IMR-90 (cell line): Measurements from ENCODE around the gene C1GALT1C1.
"Not testable (repeated sequence)": the region's sequence is repeated elsewhere in the genome, so short reads cannot be mapped to it uniquely, and the experiment has no call there.

ENCODE experiments used
- BHLHE40 ChIP-seq: fragments of 150-350 bp; IDR thresholded peaks from 2 replicates; pipeline ENCODE4 v1.6.1; 2016; ENCODE audit warnings: mild to moderate bottlenecking, low read depth, low read length
- CEBPB ChIP-seq: IDR thresholded peaks from 2 replicates; pipeline ENCODE4 v1.6.1; 2012; ENCODE audit warnings: low read depth, low read length, improper control_type of control experiment
- CHD1 ChIP-seq: IDR thresholded peaks from 2 replicates; pipeline ENCODE4 v1.6.1; 2012; ENCODE audit warnings: low read depth, low read length, improper control_type of control experiment
- FOS ChIP-seq: fragments of 150-350 bp; IDR thresholded peaks from 2 replicates; pipeline ENCODE4 v1.6.1; 2016; ENCODE audit warnings: low read depth, low read length
- MAFK ChIP-seq: IDR thresholded peaks from 2 replicates; pipeline ENCODE4 v1.6.1; 2012; ENCODE audit warnings: low read depth, low read length, improper control_type of control experiment
- MXI1 ChIP-seq: IDR thresholded peaks from 2 replicates; pipeline ENCODE4 v1.6.1; 2012; ENCODE audit warnings: low read depth, mild to moderate bottlenecking, low read length, moderate library complexity, borderline replicate concordance
- NFE2L2 ChIP-seq: fragments of 150-350 bp; IDR thresholded peaks from 2 replicates; pipeline ENCODE4 v1.6.1; 2016; ENCODE audit warnings: low read depth, mild to moderate bottlenecking, low read length
- POLR2A ChIP-seq: IDR thresholded peaks from 2 replicates; pipeline ENCODE4 v1.6.1; 2012; ENCODE audit warnings: mild to moderate bottlenecking, low read depth, low read length
- RCOR1 ChIP-seq: IDR thresholded peaks from 2 replicates; pipeline ENCODE4 v1.6.1; 2012; ENCODE audit warnings: mild to moderate bottlenecking, low read length, improper control_type of control experiment; ENCODE audit not compliant: insufficient replicate concordance
- RFX5 ChIP-seq: IDR thresholded peaks from 2 replicates; pipeline ENCODE4 v1.8.0; 2012; ENCODE audit warnings: low read depth, mild to moderate bottlenecking, low read length, moderate library complexity
- TF ChIP-seq, protein P1 (sequence below): conservative IDR thresholded peaks from 2 replicates; pipeline ENCODE4 v1.5.1; 2012; ENCODE audit warnings: mild to moderate bottlenecking, low read depth, low read length, improper control_type of control experiment
- TF ChIP-seq, protein P2 (sequence below): fragments of 150-350 bp; IDR thresholded peaks from 2 replicates; pipeline ENCODE4 v1.6.1; 2016; ENCODE audit warnings: low read depth, mild to moderate bottlenecking, low read length, moderate library complexity, borderline replicate concordance

GRCh38 chrX:120652256-120652655 lies 22.4 kb upstream of the C1GALT1C1 start:
- TF ChIP-seq, protein P1, sequence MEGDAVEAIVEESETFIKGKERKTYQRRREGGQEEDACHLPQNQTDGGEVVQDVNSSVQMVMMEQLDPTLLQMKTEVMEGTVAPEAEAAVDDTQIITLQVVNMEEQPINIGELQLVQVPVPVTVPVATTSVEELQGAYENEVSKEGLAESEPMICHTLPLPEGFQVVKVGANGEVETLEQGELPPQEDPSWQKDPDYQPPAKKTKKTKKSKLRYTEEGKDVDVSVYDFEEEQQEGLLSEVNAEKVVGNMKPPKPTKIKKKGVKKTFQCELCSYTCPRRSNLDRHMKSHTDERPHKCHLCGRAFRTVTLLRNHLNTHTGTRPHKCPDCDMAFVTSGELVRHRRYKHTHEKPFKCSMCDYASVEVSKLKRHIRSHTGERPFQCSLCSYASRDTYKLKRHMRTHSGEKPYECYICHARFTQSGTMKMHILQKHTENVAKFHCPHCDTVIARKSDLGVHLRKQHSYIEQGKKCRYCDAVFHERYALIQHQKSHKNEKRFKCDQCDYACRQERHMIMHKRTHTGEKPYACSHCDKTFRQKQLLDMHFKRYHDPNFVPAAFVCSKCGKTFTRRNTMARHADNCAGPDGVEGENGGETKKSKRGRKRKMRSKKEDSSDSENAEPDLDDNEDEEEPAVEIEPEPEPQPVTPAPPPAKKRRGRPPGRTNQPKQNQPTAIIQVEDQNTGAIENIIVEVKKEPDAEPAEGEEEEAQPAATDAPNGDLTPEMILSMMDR = not testable (repeated sequence)
- TF ChIP-seq BHLHE40, POLR2A, RFX5, CHD1, MAFK, CEBPB, MXI1, FOS, NFE2L2, RCOR1: not testable (repeated sequence)
- TF ChIP-seq, protein P2, sequence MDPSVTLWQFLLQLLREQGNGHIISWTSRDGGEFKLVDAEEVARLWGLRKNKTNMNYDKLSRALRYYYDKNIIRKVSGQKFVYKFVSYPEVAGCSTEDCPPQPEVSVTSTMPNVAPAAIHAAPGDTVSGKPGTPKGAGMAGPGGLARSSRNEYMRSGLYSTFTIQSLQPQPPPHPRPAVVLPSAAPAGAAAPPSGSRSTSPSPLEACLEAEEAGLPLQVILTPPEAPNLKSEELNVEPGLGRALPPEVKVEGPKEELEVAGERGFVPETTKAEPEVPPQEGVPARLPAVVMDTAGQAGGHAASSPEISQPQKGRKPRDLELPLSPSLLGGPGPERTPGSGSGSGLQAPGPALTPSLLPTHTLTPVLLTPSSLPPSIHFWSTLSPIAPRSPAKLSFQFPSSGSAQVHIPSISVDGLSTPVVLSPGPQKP = not testable (repeated sequence)
